GM21619 (cell line): Measurements from ENCODE around the gene C1orf56.

Experiments used
- ATAC-seq: cut with Tn5 transposase; IDR thresholded peaks from one replicate; pipeline ENCODE4 v1.9.1; 2021; ENCODE audit not compliant: unreplicated experiment

C1orf56 gene

GRCh38 chr1:151047591-151047924 lies at the start of gene C1orf56:
TSS of gene C1orf56 (plus strand) at chr1:151047751. CDS start at chr1:151047848, 97 bp downstream.
- ATAC-seq = peak; percentile 41

- no peak for ATAC-seq
Observed at GRCh38 chr1:150997949-150998348, 49.6 kb upstream of the C1orf56 start.

GRCh38 chr1:150999051-150999674 lies 48.4 kb upstream of the C1orf56 start:
- ATAC-seq = no peak

GRCh38 chr1:150999926-151000325 lies 47.6 kb upstream of the C1orf56 start:
- no peak for ATAC-seq

GRCh38 chr1:151000408-151000807 lies 47.1 kb upstream of the C1orf56 start:
- ATAC-seq = no peak

- no peak for ATAC-seq
Observed at GRCh38 chr1:151001602-151002001, 45.9 kb upstream of the C1orf56 start.

GRCh38 chr1:151002051-151002450 lies 45.5 kb upstream of the C1orf56 start:
- ATAC-seq = no peak

GRCh38 chr1:151002611-151003010 lies 44.9 kb upstream of the C1orf56 start:
- no peak for ATAC-seq

- no peak for ATAC-seq
Observed at GRCh38 chr1:151003180-151003579, 44.4 kb upstream of the C1orf56 start.

- ATAC-seq = no peak
Observed at GRCh38 chr1:151005729-151006319, 41.7 kb upstream of the C1orf56 start.

GRCh38 chr1:151006327-151007052 lies 41.1 kb upstream of the C1orf56 start, which contains the start of gene MINDY1:
TSS of gene MINDY1 (minus strand) at chr1:151006902. CDS start at chr1:151002617, 4,285 bp downstream.
- no peak for ATAC-seq

- no peak for ATAC-seq
Observed at GRCh38 chr1:151007853-151008243, 39.7 kb upstream of the C1orf56 start.

GRCh38 chr1:151008244-151009205 lies 39.0 kb upstream of the C1orf56 start, which contains the start of gene PRUNE1:
TSS of gene PRUNE1 (plus strand) at chr1:151008449. CDS start at chr1:151008633, 184 bp downstream.
- ATAC-seq = peak; percentile 61

GRCh38 chr1:151009206-151009587 lies 38.4 kb upstream of the C1orf56 start:
- ATAC-seq = no peak

- no peak for ATAC-seq
Observed at GRCh38 chr1:151009674-151010345, 37.7 kb upstream of the C1orf56 start.

- no peak for ATAC-seq
Observed at GRCh38 chr1:151010346-151010726, 37.2 kb upstream of the C1orf56 start.

GRCh38 chr1:151011154-151011850 lies 36.2 kb upstream of the C1orf56 start:
- ATAC-seq = no peak

GRCh38 chr1:151012684-151013471 lies 34.7 kb upstream of the C1orf56 start:
- ATAC-seq = no peak

GRCh38 chr1:151013518-151013917 lies 34.0 kb upstream of the C1orf56 start:
- ATAC-seq = no peak
